K562 (cell line): ENCODE results near the gene RAPSN. TPM values are rescaled to one million over a fixed set of nuclear protein-coding genes. Genes with fewer than 3 reads are reported as not detected.

Experiments
- ARNT ChIP-seq, 2 experiments: fragments of 450-650 bp; IDR thresholded peaks; 2 replicates each; pipeline ENCODE4 v1.6.1; 2016; ENCODE audit warnings: mild to moderate bottlenecking in 1 of 2
- CTBP1 ChIP-seq: fragments of 450-650 bp; IDR thresholded peaks from 2 replicates; pipeline ENCODE4 v1.6.1; 2016; ENCODE audit warnings: borderline replicate concordance
- EGR1 ChIP-seq: fragments of 450-650 bp; conservative IDR thresholded peaks from 2 replicates; pipeline ENCODE4 v1.6.1; 2017; ENCODE audit warnings: mild to moderate bottlenecking
- ETV5 ChIP-seq: sonication (generic); formaldehyde crosslinking; IDR thresholded peaks from 2 replicates; pipeline ENCODE4 v1.4.0; 2020; ENCODE audit warnings: low read depth, mild to moderate bottlenecking, missing genetic modification reagents
- KDM5B ChIP-seq: fragments of 200-600 bp; sonication (generic); IDR thresholded peaks from 2 replicates; pipeline ENCODE4 v1.6.1; 2012; ENCODE audit warnings: low read depth, mild to moderate bottlenecking, moderate library complexity, low read length, control low read depth, inconsistent platforms; ENCODE audit not compliant: insufficient replicate concordance
- NFATC3 ChIP-seq: fragments of 450-650 bp; IDR thresholded peaks from 2 replicates; pipeline ENCODE4 v1.6.1; 2017; ENCODE audit warnings: mild to moderate bottlenecking
- NFRKB ChIP-seq: fragments of 450-650 bp; IDR thresholded peaks from 2 replicates; pipeline ENCODE4 v1.6.1; 2016; ENCODE audit warnings: low read depth
- RBM15 ChIP-seq: fragments of 200-400 bp; formaldehyde crosslinking; IDR thresholded peaks from 2 replicates; pipeline ENCODE4 v1.6.1; 2018; ENCODE audit warnings: mild to moderate bottlenecking, low read length, moderate library complexity; ENCODE audit not compliant: insufficient read depth
- SPI1 ChIP-seq: IDR thresholded peaks from 2 replicates; pipeline ENCODE4 v1.6.1; 2011; ENCODE audit warnings: low read depth, low read length, control low read depth, borderline replicate concordance
- ZNF407 ChIP-seq: fragments of 450-650 bp; IDR thresholded peaks from 2 replicates; pipeline ENCODE4 v1.6.1; 2016; ENCODE audit warnings: low read depth
- ZNF507 ChIP-seq: conservative IDR thresholded peaks from 2 replicates; pipeline ENCODE4 v1.6.1; 2017; ENCODE audit warnings: missing genetic modification characterization, missing compliant biosample characterization
- ZNF583 ChIP-seq: fragments of 250-450 bp; sonication (Bioruptor Pico); IDR thresholded peaks from 2 replicates; pipeline ENCODE4 v1.4.0; 2020
- polyA plus RNA-seq, 8 experiments: library from polyadenylated mRNA; depleted of rRNA in 4 of 8; stranded (reverse) in 5 of 8; unstranded in 3 of 8; fragments of >200 nt; fragmentation: Nextera tagmentation in 2 of 8; fragmentation: Illumina TruSeq in 1 of 8; extraction: Ambion mirVana in 2 of 8; extraction: Trizol in 1 of 8; gene quantifications; 2 replicates each; pipeline versions ENCODE4 v1.2.1 to v1.2.3, GENCODE V29; 2011 to 2014; ENCODE audit warnings: inconsistent platforms in 1 of 8, missing spikeins in 1 of 8
- total RNA-seq, 7 experiments: library from RNA; depleted of rRNA in 6 of 7; stranded (reverse); fragments of >200 nt in 6 of 7; fragmentation: Illumina TruSeq in 2 of 7; extraction: Trizol in 2 of 7; gene quantifications; 2 replicates each; pipeline versions ENCODE4 v1.2.1 to v1.2.3, GENCODE V29; 2011 to 2021; ENCODE audit warnings: low replicate concordance in 1 of 7
- TF ChIP-seq, protein P1 (sequence below), 3 experiments: fragments of 200-800 bp in 1 of 3; fragments of 250-450 bp in 1 of 3; fragments of 450-650 bp in 1 of 3; sonication (Bioruptor Pico) in 1 of 3; sonication (Bioruptor generic) in 1 of 3; formaldehyde crosslinking in 1 of 3; IDR thresholded peaks; 2 replicates each; pipeline versions ENCODE4 v1.6.1 to v1.8.0; 2016 to 2022; ENCODE audit warnings: mild to moderate bottlenecking in 2 of 3, missing genetic modification characterization in 2 of 3, missing compliant biosample characterization in 1 of 3, moderate library complexity in 1 of 3
- TF ChIP-seq, protein P2 (sequence below): sonication (generic); formaldehyde crosslinking; IDR thresholded peaks from 2 replicates; pipeline ENCODE4 v1.8.1; 2022; ENCODE audit warnings: missing genetic modification reagents

RAPSN gene
- total and polyA plus RNA-seq, 9 of the 15 experiments (the other 6 are each of a cell fraction or from before 2014, with no cell fraction given), result 0.06 to 0.11 TPM; not detected in 7

- TF ChIP-seq, protein P1, sequence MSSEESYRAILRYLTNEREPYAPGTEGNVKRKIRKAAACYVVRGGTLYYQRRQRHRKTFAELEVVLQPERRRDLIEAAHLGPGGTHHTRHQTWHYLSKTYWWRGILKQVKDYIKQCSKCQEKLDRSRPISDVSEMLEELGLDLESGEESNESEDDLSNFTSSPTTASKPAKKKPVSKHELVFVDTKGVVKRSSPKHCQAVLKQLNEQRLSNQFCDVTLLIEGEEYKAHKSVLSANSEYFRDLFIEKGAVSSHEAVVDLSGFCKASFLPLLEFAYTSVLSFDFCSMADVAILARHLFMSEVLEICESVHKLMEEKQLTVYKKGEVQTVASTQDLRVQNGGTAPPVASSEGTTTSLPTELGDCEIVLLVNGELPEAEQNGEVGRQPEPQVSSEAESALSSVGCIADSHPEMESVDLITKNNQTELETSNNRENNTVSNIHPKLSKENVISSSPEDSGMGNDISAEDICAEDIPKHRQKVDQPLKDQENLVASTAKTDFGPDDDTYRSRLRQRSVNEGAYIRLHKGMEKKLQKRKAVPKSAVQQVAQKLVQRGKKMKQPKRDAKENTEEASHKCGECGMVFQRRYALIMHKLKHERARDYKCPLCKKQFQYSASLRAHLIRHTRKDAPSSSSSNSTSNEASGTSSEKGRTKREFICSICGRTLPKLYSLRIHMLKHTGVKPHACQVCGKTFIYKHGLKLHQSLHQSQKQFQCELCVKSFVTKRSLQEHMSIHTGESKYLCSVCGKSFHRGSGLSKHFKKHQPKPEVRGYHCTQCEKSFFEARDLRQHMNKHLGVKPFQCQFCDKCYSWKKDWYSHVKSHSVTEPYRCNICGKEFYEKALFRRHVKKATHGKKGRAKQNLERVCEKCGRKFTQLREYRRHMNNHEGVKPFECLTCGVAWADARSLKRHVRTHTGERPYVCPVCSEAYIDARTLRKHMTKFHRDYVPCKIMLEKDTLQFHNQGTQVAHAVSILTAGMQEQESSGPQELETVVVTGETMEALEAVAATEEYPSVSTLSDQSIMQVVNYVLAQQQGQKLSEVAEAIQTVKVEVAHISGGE (CRISPR knock-in tag; IDR thresholded peaks at IDR 0.05), result peak in 1 of 3 experiments; percentile 27; a peak in 2 of 6 replicates
- TF ChIP-seq NFRKB (no peak), RBM15 (no peak), EGR1 (peak; percentile 62), ZNF407 (no peak), ZNF507 (tag) (no peak), ETV5 (CRISPR knock-in tag) (no peak), ARNT (IDR thresholded peaks at IDR 0.05) (no peak), CTBP1 (peak; percentile 65; the same call in 1 of the 2 replicates), SPI1 (0 out of 2 replicates have a peak, but pooled peaks have one; percentile 28), NFATC3 (no peak), KDM5B (no peak), ZNF583 (CRISPR knock-in tag) (no peak)
- TF ChIP-seq, protein P2, sequence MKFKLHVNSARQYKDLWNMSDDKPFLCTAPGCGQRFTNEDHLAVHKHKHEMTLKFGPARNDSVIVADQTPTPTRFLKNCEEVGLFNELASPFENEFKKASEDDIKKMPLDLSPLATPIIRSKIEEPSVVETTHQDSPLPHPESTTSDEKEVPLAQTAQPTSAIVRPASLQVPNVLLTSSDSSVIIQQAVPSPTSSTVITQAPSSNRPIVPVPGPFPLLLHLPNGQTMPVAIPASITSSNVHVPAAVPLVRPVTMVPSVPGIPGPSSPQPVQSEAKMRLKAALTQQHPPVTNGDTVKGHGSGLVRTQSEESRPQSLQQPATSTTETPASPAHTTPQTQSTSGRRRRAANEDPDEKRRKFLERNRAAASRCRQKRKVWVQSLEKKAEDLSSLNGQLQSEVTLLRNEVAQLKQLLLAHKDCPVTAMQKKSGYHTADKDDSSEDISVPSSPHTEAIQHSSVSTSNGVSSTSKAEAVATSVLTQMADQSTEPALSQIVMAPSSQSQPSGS (CRISPR knock-in tag), result no peak
Measured at GRCh38 chr11:47400768-47401279, 48.1 kb downstream of the RAPSN start (continued).
